Tracheal epithelial cell (primary cell): ENCODE data around the gene PTPN9. TPM values are rescaled to one million over a fixed set of nuclear protein-coding genes. Genes with fewer than 3 reads are reported as not detected.

Source experiments
- total RNA-seq: library from RNA; depleted of rRNA; stranded (reverse); fragments of >200 nt; gene quantifications from 2 replicates; pipeline ENCODE4 v1.2.1, GENCODE V29; 2014

Gene PTPN9
- 17.3 and 17.4 TPM in 2 replicates for total RNA-seq

DNA sequence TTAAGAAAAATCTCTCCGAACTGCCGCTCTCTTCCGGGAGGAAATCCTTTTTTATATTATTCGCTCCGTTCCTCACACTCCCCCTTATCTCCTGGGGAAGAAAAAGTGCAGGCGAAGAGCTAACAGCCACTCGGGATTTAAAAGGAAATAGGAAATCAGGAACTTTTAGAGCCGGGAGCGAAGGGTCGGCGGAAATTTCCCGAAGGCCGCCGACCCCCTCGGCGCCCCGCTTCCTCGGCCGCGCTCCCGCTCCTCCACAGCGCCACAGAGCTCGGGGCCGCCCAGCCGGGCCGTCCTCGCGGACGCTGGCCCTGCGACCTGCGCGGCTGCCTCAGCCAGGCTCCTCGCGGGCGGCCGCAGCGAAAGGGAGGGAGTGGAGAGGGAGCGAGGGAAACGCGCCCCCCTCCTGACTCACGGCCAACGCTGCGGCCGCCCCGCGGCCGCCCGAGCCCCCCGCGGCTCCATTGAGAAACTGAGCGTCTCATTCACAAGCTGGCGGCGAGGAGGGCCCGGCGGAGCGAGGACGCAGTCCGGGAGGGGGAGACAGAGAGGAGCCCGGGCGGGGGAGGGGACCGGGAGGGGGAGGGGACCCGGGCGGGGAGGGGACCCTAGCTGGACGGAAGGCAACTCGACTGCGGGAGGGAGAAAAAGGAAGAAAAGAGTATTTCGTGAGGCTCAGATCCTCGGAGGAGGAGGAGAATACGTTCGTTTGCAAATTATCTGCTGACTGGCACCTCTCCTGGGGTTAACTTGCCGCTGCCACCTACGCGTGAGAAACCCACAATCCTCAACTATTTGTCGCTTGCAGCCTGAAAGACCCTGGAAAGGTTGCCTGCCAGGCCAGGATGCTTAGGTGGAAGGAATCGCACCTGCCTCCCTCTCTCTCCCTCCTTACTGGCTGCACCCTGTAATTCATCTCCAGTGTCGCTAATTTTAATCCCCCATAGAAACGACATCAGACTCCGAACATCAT, at the start of gene PTPN9:
PTPN9 (minus strand) TSS at position 368 of the 973 bp plus-strand sequence. CDS start 539 bp downstream, outside the sequence.

DNA sequence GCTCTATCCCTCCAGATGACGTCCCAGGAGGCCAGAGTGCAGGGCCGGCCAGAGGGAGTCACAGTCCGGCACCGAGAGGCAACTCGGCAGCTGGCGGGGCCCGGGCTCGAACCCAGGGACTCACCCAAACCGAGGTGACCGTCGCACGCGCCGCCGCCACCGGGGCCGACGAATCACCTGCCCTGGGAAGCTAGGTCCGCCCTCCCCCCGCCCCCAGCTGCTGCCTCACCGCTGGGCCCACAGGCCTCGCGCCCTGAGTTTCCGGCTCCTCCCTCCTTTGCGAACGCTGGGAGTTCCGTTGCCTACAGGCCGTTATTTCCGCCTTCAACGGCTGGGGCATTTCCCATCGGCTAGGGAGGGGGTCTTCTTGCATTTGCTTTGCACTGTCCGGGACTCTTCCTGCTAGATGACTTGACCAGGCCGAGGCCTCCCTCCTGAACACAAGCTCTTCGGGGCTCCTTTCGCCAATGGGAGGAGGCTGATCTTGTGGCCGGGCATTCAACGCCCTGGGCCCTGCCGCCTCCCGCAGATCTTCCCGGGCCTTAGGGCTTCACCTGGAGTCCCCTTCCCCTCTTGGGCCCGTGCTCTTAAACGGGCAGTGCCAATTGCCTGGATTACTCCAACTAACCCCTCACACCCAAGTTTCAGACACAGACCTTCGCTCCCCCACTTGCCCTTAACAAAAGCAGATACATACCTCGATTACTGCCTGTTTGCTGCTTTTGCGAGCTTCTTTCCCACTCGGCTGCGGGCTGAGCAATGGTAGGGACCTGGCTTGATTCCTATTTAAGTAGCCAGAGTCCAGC, 46.6 kb upstream of the PTPN9 start, which contains the start of gene SNUPN:
SNUPN (minus strand) TSS at position 184 of the 806 bp plus-strand sequence. CDS start 4,674 bp downstream, outside the sequence.

DNA sequence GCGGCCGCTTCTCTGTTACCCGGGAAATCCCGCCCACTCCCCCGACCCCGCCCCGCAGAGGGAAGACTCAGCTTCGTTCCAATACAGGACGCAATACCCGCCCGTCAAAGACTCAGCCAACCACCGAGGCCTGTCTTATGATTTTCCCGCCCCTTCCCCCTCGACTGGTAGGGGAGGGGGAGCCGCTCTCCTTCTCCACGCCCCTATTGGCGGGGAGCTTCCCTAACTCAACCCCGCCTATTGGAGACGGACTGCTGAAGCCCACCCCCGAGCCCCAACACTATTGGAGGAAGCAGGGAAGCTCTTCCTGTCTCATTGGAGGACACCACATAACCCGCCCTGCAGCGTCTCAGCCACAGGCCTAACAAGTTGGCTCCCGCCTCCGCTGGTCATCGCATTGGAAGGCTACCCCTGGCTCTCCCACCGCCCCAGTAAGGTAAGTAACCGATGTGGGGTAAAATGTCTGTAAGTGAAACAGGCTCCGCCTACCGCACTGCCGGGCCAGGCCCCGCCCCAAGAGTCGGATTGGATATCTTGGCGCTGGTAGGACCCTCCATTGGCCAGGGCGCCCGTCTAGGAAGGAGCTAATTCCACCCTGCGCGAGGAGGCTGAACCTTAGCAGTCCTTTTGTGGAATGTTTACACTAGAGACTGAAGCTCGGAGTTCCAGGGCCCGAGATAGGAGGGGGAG, 127.3 kb downstream of the PTPN9 start, which contains the start of gene SIN3A:
SIN3A (minus strand) TSS at position 17 of the 690 bp plus-strand sequence. CDS start 21,315 bp downstream, outside the sequence.

Other genes with a start within 250 kb of the PTPN9 start
- 36.7 and 45.5 TPM in 2 replicates for gene COMMD4, start 243.3 kb downstream of the PTPN9 start, total RNA-seq
- 10.4 and 13.7 TPM in 2 replicates for gene NEIL1, start 232.3 kb downstream of the PTPN9 start, total RNA-seq
- 77.8 and 89.3 TPM in 2 replicates for gene MAN2C1, start 210.7 kb downstream of the PTPN9 start, total RNA-seq
- gene SIN3A, start 127.6 kb downstream of the PTPN9 start, total RNA-seq: 19.8 and 25.2 TPM in 2 replicates
- gene SNUPN, start 46.4 kb upstream of the PTPN9 start, total RNA-seq: 13.5 and 20.2 TPM in 2 replicates
- gene IMP3, start 60.9 kb upstream of the PTPN9 start, total RNA-seq: 133 and 156 TPM in 2 replicates
- 23.0 and 24.8 TPM in 2 replicates for gene SNX33, start 68.6 kb upstream of the PTPN9 start, total RNA-seq
- gene CSPG4, start 133.5 kb upstream of the PTPN9 start, total RNA-seq: 2.1 and 22.7 TPM in 2 replicates